GM12878 (cell line): ENCODE measurements around the gene SFI1. TPM values are rescaled to one million over a fixed set of nuclear protein-coding genes. Genes with fewer than 3 reads are reported as not detected.

Experiments used
- ATAC-seq: fragments of 200-7000 bp; cut with Tn5 transposase; 3 replicates; pipeline ENCODE4 v1.9.1; 2020; ENCODE audit warnings: mild to moderate bottlenecking, moderate library complexity
- BruUV-seq: library from RNA; stranded (reverse); fragments of 400-500 nt; replicated peaks from 2 replicates; lab custom pipeline; 2021; lab: Mats Ljungman, UMichigan
- CTCF ChIA-PET: fragments of 300-600 bp; sonication (Branson Sonifier 250); formaldehyde crosslinking; extraction: SDS; loops from one replicate; lab custom pipeline; 2021; ENCODE audit warnings: inconsistent platforms; lab: Yijun Ruan, JAX
- POLR2A ChIA-PET: fragments of 350-600 bp; formaldehyde crosslinking; extraction: SDS; loops from one replicate; lab custom pipeline; 2021; ENCODE audit warnings: inconsistent platforms; lab: Charles Lee
- RAD21 ChIA-PET: fragments of 300-600 bp; sonication (Branson Sonifier 250); formaldehyde crosslinking; loops from one replicate; lab custom pipeline; 2023; ENCODE audit warnings: antibody characterized with exemption; ENCODE audit not compliant: unreplicated experiment; lab: Charles Lee
- SMC1A ChIA-PET: fragments of 300-600 bp; sonication (Branson Sonifier 250); formaldehyde crosslinking; loops from one replicate; lab custom pipeline; 2023; ENCODE audit not compliant: unreplicated experiment, uncharacterized antibody; lab: Charles Lee
- DNase-seq: peaks from one replicate; pipeline ENCODE4 v3.0.0-alpha.2; 2011; ENCODE audit warnings: low read depth, low spot score
- FAIRE-seq: peaks from 3 replicates; lab custom pipeline; 2011; peaks lifted over from hg19 to GRCh38; lab: Jason Lieb, UNC
- H2AFZ ChIP-seq: 2 replicates; pipeline ENCODE4 v1.6.0; 2011; ENCODE audit warnings: low read depth, low read length, control low read depth; ENCODE audit not compliant: control insufficient read depth
- H3K27ac ChIP-seq: 2 replicates; pipeline ENCODE4 v1.5.1; 2011; ENCODE audit warnings: control low read depth; ENCODE audit not compliant: control insufficient read depth, insufficient read depth
- H3K27me3 ChIP-seq, 2 experiments: replicated peaks in 1 of 2; 2 replicates each; pipeline versions ENCODE4 v1.6.0 to v1.6.1; 2011; ENCODE audit warnings: low read length in 1 of 2; ENCODE audit not compliant: control insufficient read depth in 2 of 2, insufficient read depth in 2 of 2
- H3K36me3 ChIP-seq, 2 experiments: 2 replicates each; pipeline ENCODE4 v1.5.1; 2011; ENCODE audit warnings: low read length in 1 of 2; ENCODE audit not compliant: control insufficient read depth in 2 of 2, insufficient read depth in 2 of 2
- H3K4me1 ChIP-seq: 2 replicates; pipeline ENCODE4 v1.6.1; 2011; ENCODE audit warnings: mild to moderate bottlenecking, low read length, moderate library complexity, mixed read lengths; ENCODE audit not compliant: control insufficient read depth, insufficient read depth
- H3K4me2 ChIP-seq: 2 replicates; pipeline ENCODE4 v1.6.0; 2011; ENCODE audit warnings: control low read depth; ENCODE audit not compliant: control insufficient read depth, insufficient read depth
- H3K4me3 ChIP-seq: fragments of 200-600 bp; sonication (generic); 2 replicates; pipeline ENCODE4 v1.5.1; 2016
- H3K79me2 ChIP-seq: 2 replicates; pipeline ENCODE4 v1.6.0; 2011; ENCODE audit warnings: low read length; ENCODE audit not compliant: control insufficient read depth, insufficient read depth
- H3K9ac ChIP-seq: 2 replicates; pipeline ENCODE4 v1.8.0; 2011; ENCODE audit warnings: low read length, control low read depth, mixed read lengths; ENCODE audit not compliant: control insufficient read depth, insufficient read depth
- H3K9me3 ChIP-seq: replicated peaks from 3 replicates; pipeline ENCODE4 v1.5.1; 2011; ENCODE audit warnings: mild to moderate bottlenecking, low read length; ENCODE audit not compliant: control insufficient read depth, insufficient read depth
- H4K20me1 ChIP-seq: 2 replicates; pipeline ENCODE4 v1.6.0; 2011; ENCODE audit not compliant: control insufficient read depth, insufficient read depth
- BCL11A ChIP-seq: IDR thresholded peaks from 2 replicates; pipeline ENCODE4 v1.6.1; 2011; ENCODE audit warnings: low read depth, low read length
- CBX3 ChIP-seq: fragments of 200-600 bp; sonication (generic); IDR thresholded peaks from 2 replicates; pipeline ENCODE4 v1.6.1; 2016; ENCODE audit warnings: low read depth, borderline replicate concordance
- HDGF ChIP-seq: fragments of 450-650 bp; IDR thresholded peaks from 2 replicates; pipeline ENCODE4 v1.6.1; 2016; ENCODE audit warnings: antibody characterized with exemption
- KDM1A ChIP-seq: fragments of 200-600 bp; sonication (generic); IDR thresholded peaks from 2 replicates; pipeline ENCODE4 v1.6.1; 2016; ENCODE audit warnings: borderline replicate concordance
- MEF2A ChIP-seq: IDR thresholded peaks from 2 replicates; pipeline ENCODE4 v1.6.1; 2011; ENCODE audit warnings: low read depth, mild to moderate bottlenecking, low read length, moderate library complexity; ENCODE audit not compliant: insufficient read depth
- NR2C2 ChIP-seq: IDR thresholded peaks from 2 replicates; pipeline ENCODE4 v1.6.1; 2011; ENCODE audit warnings: borderline replicate concordance, low read depth; ENCODE audit not compliant: control insufficient read depth, insufficient read length
- PML ChIP-seq: IDR thresholded peaks from 2 replicates; pipeline ENCODE4 v1.6.1; 2012; ENCODE audit warnings: low read length, inconsistent platforms
- POLR2AphosphoS5 ChIP-seq: IDR thresholded peaks from 2 replicates; pipeline ENCODE4 v1.6.1; 2011; ENCODE audit warnings: mild to moderate bottlenecking, low read length, inconsistent platforms
- RFX5 ChIP-seq: IDR thresholded peaks from 2 replicates; pipeline ENCODE4 v1.6.1; 2011; ENCODE audit warnings: low read depth, low read length, improper control_type of control experiment
- TCF12 ChIP-seq: IDR thresholded peaks from 2 replicates; pipeline ENCODE4 v1.6.1; 2011; ENCODE audit warnings: low read depth, mild to moderate bottlenecking, low read length
- USF1 ChIP-seq: IDR thresholded peaks from 2 replicates; pipeline ENCODE4 v1.6.1; 2011; ENCODE audit warnings: borderline replicate concordance, low read depth, mild to moderate bottlenecking, moderate library complexity, mixed read lengths, low read length; ENCODE audit not compliant: insufficient read depth; ENCODE audit errors: extremely low read length
- WGBS: methylation state at CpG from one replicate; pipeline ENCODE4 v1.1.6; 2016; ENCODE audit warnings: low lambda C conversion rate; ENCODE audit not compliant: insufficient replicate concordance, insufficient coverage; ENCODE audit errors: missing lambda C conversion rate; 5-methylcytosine and 5-hydroxymethylcytosine counted together
- in situ Hi-C: fragments of 300-500 bp; cut with MboI; formaldehyde crosslinking; loops from 9 replicates; pipeline ENCODE4 v1.14.3; 2018; ENCODE audit warnings: mixed read lengths
- intact Hi-C: fragments of 100-400 bp; cut with micrococcal nuclease; formaldehyde crosslinking; loops from one replicate; pipeline ENCODE4 v1.14.2; 2022; ENCODE audit not compliant: unreplicated experiment
- polyA plus RNA-seq, 11 experiments: library from polyadenylated mRNA; depleted of rRNA in 4 of 11; unstranded in 6 of 11; stranded (reverse) in 5 of 11; fragments of >200 nt; fragmentation: Nextera tagmentation in 4 of 11; fragmentation: Illumina TruSeq in 1 of 11; extraction: Ambion mirVana in 4 of 11; extraction: Trizol in 1 of 11; gene quantifications; 1 replicate in 1 of 11; 2 replicates in 10 of 11; pipeline versions ENCODE4 v1.2.1 to v1.2.3, GENCODE V29; 2011 to 2016; ENCODE audit warnings: inconsistent platforms in 2 of 11, missing spikeins in 2 of 11, low read depth in 1 of 11
- total RNA-seq, 4 experiments: library from RNA; depleted of rRNA in 3 of 4; stranded (reverse); fragments of >200 nt in 3 of 4; fragmentation: Illumina TruSeq in 1 of 4; extraction: Trizol in 1 of 4; gene quantifications; 2 replicates each; pipeline versions ENCODE4 v1.2.1 to v1.2.3, GENCODE V29; 2013 to 2021
- TF ChIP-seq, protein P1 (sequence below), 3 experiments: IDR thresholded peaks in 2 of 3; conservative IDR thresholded peaks in 1 of 3; 2 replicates each; pipeline ENCODE4 v1.5.1; 2011; ENCODE audit warnings: low read depth in 3 of 3, low read length in 3 of 3, mild to moderate bottlenecking in 3 of 3, control low read depth in 2 of 3, moderate library complexity in 2 of 3, inconsistent platforms in 1 of 3, mixed read lengths in 1 of 3; ENCODE audit not compliant: control insufficient read depth in 2 of 3, insufficient read depth in 1 of 3; ENCODE audit errors: extremely low read depth in 1 of 3
- TF ChIP-seq, protein P2 (sequence below): fragments of 450-650 bp; IDR thresholded peaks from 2 replicates; pipeline ENCODE4 v1.6.1; 2017; ENCODE audit warnings: borderline replicate concordance

Gene SFI1
- total and polyA plus RNA-seq, 10 of the 15 experiments (the other 5 are each of a cell fraction or from before 2014, with no cell fraction given) = 6.3 to 70.1 (median 30.4) TPM

DNA sequence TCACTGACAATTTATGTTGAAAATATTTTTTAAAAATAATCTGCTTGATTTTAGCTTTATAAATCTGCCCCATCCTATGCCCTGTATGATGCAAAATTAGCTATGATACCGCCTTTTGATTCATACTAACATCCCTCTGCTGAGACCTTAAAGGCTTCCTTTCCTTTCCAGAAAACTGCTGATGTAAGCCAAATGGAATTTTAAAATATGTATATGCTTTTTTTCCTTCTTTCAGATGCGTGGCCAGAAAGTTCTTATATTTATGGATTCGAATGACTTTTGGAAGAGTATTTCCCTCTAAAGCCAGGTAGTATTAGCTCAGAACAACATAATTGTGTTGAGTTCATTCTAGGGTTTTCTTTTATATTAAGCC is 34.5 kb downstream of the SFI1 start:
- Histone ChIP-seq H3K4me1 (peaks cover under 1% of the 10 kb centered on the region; the same call in 1 of the 2 replicates), H3K79me2 (peaks cover 5% of the 10 kb centered on the region), H4K20me1 (no peaks in the 10 kb centered on the region), H3K9ac (no peak overlapping the region), H3K27me3 (no peaks in the 10 kb centered on the region), H3K4me3 (no peak overlapping the region), H3K9me3 (no peaks in the 10 kb centered on the region), H3K36me3 (peaks cover 0 to 18% of the 10 kb centered on the region in 2 experiments; a peak in 3 of 4 replicates), H3K27ac (no peak overlapping the region), H3K4me2 (no peak overlapping the region)
- POLR2A ChIA-PET = interaction anchor here (0.6 to 1.1 kb wide), 3 partner anchors 9 to 67 kb away, joined by 4 to 5 read pairs (median 4); no protein-coding TSS in a partner anchor
- RAD21 ChIA-PET = no interaction called here
- FAIRE-seq = no peak
- intact Hi-C loops = no loop called here
- no TSS peak for BruUV-seq
- no peak for DNase-seq
- no peak for ATAC-seq
- SMC1A ChIA-PET = interaction anchor here (1.0 to 1.3 kb wide), 3 partner anchors 8 to 43 kb away, joined by 3 to 4 read pairs (median 3); no protein-coding TSS in a partner anchor
- CTCF ChIA-PET = interaction anchor here (0.6 to 0.8 kb wide), 3 partner anchors 9 to 207 kb away, joined by 3 read pairs; no protein-coding TSS in a partner anchor
- TF ChIP-seq, protein P1, sequence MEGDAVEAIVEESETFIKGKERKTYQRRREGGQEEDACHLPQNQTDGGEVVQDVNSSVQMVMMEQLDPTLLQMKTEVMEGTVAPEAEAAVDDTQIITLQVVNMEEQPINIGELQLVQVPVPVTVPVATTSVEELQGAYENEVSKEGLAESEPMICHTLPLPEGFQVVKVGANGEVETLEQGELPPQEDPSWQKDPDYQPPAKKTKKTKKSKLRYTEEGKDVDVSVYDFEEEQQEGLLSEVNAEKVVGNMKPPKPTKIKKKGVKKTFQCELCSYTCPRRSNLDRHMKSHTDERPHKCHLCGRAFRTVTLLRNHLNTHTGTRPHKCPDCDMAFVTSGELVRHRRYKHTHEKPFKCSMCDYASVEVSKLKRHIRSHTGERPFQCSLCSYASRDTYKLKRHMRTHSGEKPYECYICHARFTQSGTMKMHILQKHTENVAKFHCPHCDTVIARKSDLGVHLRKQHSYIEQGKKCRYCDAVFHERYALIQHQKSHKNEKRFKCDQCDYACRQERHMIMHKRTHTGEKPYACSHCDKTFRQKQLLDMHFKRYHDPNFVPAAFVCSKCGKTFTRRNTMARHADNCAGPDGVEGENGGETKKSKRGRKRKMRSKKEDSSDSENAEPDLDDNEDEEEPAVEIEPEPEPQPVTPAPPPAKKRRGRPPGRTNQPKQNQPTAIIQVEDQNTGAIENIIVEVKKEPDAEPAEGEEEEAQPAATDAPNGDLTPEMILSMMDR (IDR thresholded peaks at IDR 0.05 in 2 of 3, conservative IDR thresholded peaks at IDR 0.05 in 1 of 3; ENCODE audit: control insufficient read depth in 2 of 3, extremely low read depth in 1 of 3, insufficient read depth in 1 of 3, low read depth in 3 of 3, low read length in 3 of 3) = no peak
- TF ChIP-seq CBX3 (no peak), KDM1A (no peak), MEF2A (no peak), POLR2AphosphoS5 (no peak), NR2C2 (no peak), RFX5 (no peak), TCF12 (no peak), PML (no peak), USF1 (no peak), HDGF (no peak), BCL11A (no peak)
- TF ChIP-seq, protein P2, sequence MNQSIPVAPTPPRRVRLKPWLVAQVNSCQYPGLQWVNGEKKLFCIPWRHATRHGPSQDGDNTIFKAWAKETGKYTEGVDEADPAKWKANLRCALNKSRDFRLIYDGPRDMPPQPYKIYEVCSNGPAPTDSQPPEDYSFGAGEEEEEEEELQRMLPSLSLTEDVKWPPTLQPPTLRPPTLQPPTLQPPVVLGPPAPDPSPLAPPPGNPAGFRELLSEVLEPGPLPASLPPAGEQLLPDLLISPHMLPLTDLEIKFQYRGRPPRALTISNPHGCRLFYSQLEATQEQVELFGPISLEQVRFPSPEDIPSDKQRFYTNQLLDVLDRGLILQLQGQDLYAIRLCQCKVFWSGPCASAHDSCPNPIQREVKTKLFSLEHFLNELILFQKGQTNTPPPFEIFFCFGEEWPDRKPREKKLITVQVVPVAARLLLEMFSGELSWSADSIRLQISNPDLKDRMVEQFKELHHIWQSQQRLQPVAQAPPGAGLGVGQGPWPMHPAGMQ = no peak
- TF ChIP-seq, all 136 proteins: peak for 0
- no peak overlapping the region for H2AFZ ChIP-seq
- in situ Hi-C loops = no loop called here
- 99% methylated on average over 3 of the region's 3 CpGs for WGBS
